ENCODE measurements around the gene TNFAIP8.
A peak's percentile ranks its signal among the peaks of the same experiment; 100 is the strongest.

TNFAIP8 gene

GRCh38 chr5:119355685-119356611 lies at the start of gene TNFAIP8:
Gene TNFAIP8 (plus strand): TSS chr5:119356019. CDS start chr5:119356091, 72 bp downstream.
- peak; percentile 35 to 36 for DNase-seq

- DNase-seq = no peak
Observed at GRCh38 chr5:119307170-119307569, 48.6 kb upstream of the TNFAIP8 start.

DNA sequence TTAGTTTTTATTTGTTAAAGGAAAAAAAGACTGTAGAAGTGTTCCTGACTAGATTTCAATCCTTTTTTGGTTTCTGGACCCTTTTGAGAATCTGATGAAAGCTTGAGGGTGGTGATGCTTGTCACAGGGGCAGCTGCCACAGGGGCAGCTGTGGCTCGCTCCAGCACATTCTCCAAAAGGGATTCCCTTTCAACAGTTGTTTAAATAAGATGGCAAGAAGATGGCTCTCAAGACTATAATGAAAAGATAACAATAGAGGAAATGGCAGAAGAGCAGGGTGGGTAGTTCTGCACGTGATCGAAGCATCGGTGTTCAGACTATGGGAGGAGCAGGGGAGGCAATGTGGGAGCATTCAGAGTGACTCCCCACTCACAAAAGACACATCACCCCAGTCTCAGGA lies 46.5 kb upstream of the TNFAIP8 start:
- DNase-seq = no peak

GRCh38 chr5:119311688-119312087 lies 44.1 kb upstream of the TNFAIP8 start:
- DNase-seq = no peak

DNA sequence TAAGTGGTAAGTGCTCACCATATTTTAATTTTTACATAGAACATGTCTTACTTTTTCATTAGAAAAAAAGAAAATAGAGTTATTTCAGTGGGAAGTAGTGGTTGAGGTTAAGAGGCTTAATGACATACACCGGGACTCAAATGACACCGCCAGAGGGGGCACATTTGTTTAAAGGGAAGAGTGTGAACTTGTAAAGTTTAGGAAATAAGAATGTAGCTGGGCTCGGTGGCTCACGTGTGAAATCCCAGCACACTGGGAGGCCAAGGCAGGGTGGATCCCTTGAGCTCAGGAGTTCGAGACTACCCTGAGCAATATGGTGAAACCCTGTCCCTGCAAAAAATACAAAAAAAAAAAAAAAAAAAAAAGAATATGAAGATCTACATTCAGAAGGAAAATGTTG lies 43.4 kb upstream of the TNFAIP8 start:
- no peak for DNase-seq

- DNase-seq = peak in 1 of 2 donors; percentile 29
Observed at GRCh38 chr5:119313197-119313596, 42.6 kb upstream of the TNFAIP8 start.

- DNase-seq = no peak
Observed at GRCh38 chr5:119313658-119314605, 41.9 kb upstream of the TNFAIP8 start.

GRCh38 chr5:119315516-119315949 lies 40.3 kb upstream of the TNFAIP8 start:
- DNase-seq = peak in 1 of 2 donors; percentile 29

GRCh38 chr5:119316086-119316485 lies 39.7 kb upstream of the TNFAIP8 start:
- DNase-seq = no peak

DNA sequence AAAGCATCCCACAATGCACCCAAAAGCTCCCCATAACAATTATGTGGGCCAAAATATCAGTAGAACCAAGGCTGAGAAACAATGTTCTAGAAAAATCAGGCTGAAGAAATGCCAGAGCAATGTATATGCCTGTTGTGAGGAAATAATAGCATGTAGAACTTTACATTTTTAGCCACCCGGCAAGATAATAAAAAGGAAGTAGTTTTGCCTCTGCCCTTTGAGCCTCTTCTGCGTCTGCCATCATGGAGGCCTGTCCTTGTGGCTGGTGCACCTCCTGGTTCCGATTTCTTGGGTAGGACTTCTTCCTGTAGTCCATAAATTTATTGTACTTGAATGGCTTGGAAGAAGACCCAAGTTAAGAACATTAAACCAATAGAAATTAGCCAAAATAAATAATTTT lies 38.9 kb upstream of the TNFAIP8 start:
- DNase-seq = no peak

DNA sequence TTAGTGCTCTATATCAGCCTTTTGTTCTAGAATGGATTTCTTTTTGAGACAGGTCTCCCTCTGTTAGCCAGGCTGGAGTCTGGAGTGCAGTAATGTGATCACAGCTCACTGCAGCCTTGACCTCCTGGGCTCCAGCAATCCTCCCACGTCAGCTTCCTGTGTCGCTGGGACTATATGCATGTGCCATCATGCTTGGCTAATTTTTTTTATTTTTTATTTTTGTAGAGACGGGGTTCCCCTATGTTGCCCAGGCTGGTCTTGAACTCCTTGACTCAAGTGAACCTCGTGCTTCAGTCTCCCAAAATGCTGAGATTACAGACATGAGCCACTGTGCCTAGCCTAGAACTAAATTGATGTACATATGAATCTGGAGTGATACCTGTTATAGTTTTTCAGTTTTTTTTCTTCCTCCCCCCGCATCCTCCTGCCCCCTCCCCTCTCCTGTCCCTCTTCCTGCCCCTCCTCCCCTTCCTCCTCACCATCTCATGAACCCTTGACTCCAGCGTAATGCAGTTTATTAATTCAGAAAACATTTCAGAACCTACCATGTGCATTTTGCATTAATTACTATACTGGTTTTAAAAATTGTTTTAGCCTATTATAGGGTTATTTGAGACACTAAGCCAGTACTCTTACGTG lies 37.4 kb upstream of the TNFAIP8 start:
- DNase-seq = no peak

DNA sequence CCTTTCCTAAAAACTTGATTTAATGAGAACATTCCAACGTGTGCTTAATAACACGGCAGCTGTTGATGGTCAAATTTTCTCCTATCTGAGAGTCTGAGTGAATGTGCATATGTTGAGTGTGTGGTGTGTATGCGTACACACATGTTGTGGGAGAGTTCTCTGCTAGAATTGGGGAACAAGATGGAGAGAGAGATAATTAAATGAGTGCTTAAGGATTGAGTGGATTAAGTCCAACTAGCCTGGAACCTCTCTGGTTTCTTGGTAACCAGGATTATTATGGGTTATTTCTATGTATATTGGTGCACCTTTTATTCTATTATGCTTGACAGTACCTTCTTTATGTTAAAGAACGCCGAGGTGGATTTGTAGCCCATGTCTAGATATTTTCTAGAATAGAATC lies 36.4 kb upstream of the TNFAIP8 start:
- no peak for DNase-seq

DNA sequence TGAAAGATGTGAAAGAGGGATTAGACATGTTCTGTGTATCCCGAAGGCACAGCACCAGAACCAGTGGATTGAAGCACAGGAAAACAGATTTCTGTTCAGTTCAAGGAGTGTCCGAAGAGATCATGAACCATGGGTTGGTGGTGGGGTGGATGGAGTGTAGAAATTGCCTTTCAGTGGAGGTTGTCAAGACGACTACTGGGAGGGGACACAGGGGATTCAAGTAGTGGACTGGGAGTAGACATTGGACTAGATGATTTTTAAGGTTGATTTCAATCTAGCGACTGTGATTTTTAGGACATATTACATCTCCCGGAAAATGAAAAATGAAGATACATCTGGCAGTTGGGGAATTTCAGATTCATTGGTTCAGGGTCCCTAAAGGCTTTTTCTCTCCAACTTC lies 35.9 kb upstream of the TNFAIP8 start:
- DNase-seq = no peak

- no peak for DNase-seq
Observed at GRCh38 chr5:119321569-119322311, 34.1 kb upstream of the TNFAIP8 start.

GRCh38 chr5:119322312-119322947 lies 33.4 kb upstream of the TNFAIP8 start:
- DNase-seq = no peak

- DNase-seq = no peak
Observed at GRCh38 chr5:119322948-119323537, 32.8 kb upstream of the TNFAIP8 start.

DNA sequence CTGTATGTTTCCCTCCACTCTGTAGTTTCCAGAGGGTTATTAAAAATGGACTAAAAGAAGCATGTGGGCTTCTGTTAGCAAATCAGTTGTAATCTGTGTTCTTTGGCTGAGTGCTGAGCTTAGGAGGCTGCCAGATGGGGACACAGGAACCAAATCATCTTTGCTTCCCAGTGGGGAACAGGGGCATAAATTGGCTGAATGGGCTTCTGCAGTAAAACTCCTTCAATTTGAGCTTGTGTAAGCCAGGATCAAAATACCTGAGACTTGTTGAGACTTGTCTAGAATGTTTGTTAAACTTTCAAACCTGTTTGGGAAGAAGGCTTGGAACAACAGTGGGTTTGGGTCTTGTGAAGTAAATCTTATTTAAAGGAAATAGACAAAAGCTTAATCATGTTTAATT lies 32.2 kb upstream of the TNFAIP8 start:
- no peak for DNase-seq

GRCh38 chr5:119324842-119325241 lies 31.0 kb upstream of the TNFAIP8 start:
- DNase-seq = no peak

- DNase-seq = peak in 1 of 2 donors; percentile 77
Observed at GRCh38 chr5:119327018-119327417, 28.8 kb upstream of the TNFAIP8 start.

DNA sequence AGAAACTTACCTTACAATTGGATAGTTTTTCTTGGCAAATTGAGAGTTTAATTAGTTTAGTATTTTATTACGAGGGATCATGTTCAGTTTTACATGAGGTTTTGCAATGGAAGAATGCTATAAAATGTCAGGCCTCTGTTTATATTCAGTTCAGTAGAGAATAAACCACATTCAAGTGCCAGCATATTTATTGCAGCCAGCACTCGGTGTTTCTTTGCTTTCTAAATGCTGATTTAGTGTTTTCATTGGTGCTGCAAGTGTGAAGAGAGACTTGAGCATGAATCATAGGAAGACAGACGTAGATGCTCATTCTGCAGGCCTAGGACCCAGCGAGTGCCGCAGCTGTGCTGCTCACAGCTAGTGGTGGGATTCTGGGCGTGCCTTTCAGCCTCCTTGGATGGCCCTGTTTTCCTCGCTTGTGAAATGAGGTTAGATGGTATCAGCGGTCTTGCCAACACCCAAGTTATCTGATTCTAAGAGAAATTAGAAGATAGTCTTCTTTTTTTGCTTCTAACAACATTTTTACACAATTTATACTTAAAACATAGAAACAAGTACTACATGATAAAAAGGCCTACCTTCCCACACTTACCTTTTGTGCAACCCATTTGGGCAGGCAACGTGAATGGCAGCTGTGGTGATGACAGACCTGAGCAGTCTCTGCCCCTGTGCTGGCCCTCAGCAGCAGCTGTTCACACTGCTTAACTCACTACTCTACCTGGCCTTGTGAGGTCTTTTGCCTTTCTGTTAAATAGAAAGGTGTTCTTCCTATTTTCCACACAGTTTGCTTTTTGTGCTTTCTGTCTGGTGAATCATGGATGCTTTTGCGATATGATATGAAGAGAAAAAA lies 26.8 kb upstream of the TNFAIP8 start:
- no peak for DNase-seq

Data from bone marrow (tissue), 2 donors.